Left cardiac atrium (tissue), 4 donors: ENCODE measurements around the gene DUS3L. TPM values are rescaled to one million over a fixed set of nuclear protein-coding genes. Genes with fewer than 3 reads are reported as not detected.
A peak's percentile ranks its signal among the peaks of the same experiment; 100 is the strongest.

Experiments
- ATAC-seq, 2 donors: fragments of 200-7000 bp; cut with Tn5 transposase; one replicate each; pipeline ENCODE4 v1.9.1; 2020; ENCODE audit warnings: mild to moderate bottlenecking in 2 of 2, moderate library complexity in 2 of 2
- DNase-seq: peaks from one replicate; pipeline ENCODE4 v3.0.0-alpha.2; 2020
- intact Hi-C, 2 donors: fragments of 100-400 bp; cut with DNase I; formaldehyde crosslinking; loops; one replicate each; pipeline versions ENCODE4 v1.14.1 to v1.15.1; 2022 to 2023
- total RNA-seq, 2 donors: library from RNA; stranded (reverse); fragmentation: NEBNext Ultra II Directional; extraction: Animal tissue kit (Norgen Biotek cat#: 25700); gene quantifications; one replicate each; pipeline ENCODE4 v1.2.1, GENCODE V29; 2021
- donor health status: DM: no; HTN: yes; CAD: no.
- donor health status: DM: no; HTN: yes; CAD: no; lungs with severe emphysema.
- donor health status: DM: yes; HTN: yes; CAD: no.
- donor health status: Dilated cardiomyopathy.

DUS3L gene
- total RNA-seq, 2 donors from 2014 or later, result 15.3 to 28.2 TPM

DNA sequence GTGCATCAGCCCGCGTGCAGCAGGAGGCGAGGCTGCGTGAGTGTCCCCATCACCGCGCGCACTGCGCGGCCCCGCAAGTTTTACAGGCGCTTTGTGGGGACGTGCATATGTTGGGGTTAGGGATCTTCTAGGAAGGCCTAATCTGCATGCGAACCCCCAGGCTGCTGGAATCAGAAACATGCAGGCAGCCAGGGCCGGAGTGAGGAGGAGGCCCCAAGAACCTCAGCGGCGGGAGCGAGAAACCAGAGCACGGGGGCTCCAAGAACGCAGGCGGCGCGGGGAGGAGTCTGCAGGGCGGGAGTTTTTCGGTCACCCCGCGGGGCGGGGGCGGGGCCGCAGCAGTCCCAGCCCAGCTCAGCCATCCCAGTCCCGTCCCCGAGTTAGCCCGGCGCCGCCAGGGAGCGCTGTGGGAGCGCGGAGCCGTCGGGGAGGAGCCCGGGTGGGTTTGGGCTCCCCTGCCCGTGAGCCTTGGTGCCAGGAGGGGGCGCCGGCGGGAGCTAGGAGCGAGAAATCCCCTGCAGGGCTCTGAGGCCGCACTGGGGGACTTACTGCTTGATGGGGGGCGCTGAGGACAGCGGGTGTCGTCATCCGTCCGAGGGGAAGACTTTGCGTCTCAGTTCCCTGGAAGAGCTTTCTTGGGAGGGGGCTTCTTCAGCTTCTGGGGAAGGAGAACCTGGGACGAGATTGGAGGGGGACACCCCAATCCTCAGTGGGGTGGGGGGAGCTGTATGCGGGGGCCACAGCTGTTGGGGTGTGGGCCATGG lies 13.0 kb upstream of the DUS3L start:
- ATAC-seq, result peak; percentile 88 to 90
- peak; percentile 89 for DNase-seq
- intact Hi-C loops, result loop anchor here (2.0 to 10.0 kb wide), 3 partner anchors 88 to 171 kb away; partner anchors contain the start of gene RANBP3 (in 1 of the 2)

DNA sequence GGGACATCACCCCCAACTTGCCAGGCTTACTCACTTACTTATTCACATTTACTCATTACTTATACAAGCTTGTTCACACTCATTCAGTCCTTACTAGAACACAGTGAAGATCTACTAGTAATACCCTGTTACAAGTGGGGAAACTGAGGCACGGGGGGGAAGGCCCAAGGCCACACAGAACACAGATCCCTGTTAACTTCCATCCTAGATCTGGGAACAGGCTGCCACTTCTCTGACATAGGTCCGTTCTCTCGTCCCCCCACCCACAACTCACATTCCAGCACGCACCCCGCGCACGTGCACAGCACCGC lies 12.4 kb upstream of the DUS3L start:
- DNase-seq (no peak), ATAC-seq (no peak)
- intact Hi-C loops, result loop anchor here (5.0 to 10.0 kb wide), 2 partner anchors 89 to 171 kb away; partner anchors contain the start of gene RANBP3 (in 1 of the 2)

DNA sequence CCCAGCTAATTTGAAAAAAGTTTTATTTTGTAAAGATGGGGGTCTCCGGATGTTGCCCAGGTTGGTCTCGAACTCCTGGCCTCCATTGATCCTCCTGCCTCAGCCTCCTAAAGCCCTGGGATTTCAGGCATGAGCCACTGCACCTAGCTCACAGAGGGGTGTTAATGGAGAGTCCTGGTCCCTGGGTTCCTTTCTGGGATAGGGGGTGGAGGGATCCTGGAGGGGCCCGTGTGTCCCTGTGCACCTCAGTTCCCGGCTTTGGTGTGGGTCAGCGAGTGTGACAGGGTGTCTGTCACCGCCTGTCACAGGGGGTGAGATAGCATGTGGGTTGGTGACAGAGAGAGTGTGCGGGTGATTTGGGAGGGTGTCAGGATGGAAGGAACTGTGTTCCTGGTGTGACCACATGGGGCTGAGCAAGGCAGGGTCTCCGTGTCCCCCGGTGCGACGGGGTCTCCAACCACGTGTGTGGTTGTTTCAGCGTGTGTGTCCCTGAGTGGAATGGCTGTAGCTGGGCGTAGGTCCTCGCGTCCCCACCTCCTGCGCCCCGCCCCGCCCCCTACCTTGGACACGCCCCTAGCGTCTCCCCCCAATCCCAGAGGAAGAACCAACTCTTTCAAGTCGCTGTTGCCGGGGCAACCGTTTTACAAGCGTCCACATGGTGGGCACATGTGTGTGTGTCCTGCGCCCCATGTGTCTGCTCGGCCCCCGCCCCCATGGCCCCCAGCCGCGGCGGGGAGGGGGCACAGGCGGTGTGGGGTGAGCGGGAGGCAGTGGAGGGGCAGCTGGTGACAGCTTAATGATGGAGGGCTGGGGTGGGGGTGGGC lies 11.0 kb upstream of the DUS3L start:
- intact Hi-C loops, result loop anchor here (5.0 to 10.0 kb wide), 2 partner anchors 90 to 173 kb away; partner anchors contain the start of gene RANBP3 (in 1 of the 2)
- DNase-seq (peak; percentile 64), ATAC-seq (no peak)

DNA sequence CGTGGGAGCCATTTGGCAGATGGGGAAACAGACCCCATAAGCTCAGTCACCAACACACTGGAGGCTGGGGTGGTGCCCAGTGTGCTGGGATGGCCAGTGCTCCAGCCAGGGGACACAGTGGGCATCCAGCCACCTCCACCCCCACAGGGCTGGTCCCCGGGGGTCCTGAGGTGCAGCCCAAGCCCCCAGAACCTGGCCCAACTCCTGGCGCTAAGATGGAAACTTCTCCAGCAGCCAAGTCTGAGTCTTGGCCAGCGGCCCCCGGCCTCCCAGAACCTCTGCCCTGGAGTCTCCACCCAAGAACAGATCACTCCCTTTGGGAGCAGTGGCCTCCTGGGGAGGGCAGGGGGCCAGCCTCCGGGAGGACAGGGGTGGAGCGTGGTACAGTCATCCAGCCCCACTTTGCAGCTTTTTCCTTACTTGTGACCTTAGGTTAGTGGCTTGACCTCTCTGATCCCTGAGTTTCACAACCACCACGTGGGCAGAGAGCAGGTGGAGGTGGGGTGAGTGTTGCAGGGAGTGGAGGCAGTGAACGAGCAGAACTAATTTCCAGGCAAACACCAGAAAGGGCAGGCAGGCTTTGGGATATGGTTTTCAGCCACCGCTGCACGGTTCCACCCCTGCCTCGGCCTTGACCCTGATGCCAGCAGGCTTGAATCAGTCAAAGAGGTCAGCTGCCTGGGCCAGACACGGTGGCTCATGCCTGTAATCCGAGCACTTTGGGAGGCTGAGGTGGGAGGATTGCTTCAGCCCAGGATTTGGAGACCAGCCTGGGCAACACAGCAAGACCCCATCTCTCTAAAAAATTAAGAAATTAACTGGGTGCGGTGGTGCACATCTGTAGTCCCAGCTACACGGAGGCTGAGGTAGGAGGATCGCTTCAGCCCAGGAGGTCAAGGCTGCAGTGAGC lies 9.7 kb upstream of the DUS3L start:
- DNase-seq (no peak), ATAC-seq (no peak)
- intact Hi-C loops, result loop anchor here (5.0 to 10.0 kb wide), 2 partner anchors 92 to 174 kb away; partner anchors contain the start of gene RANBP3 (in 1 of the 2)

DNA sequence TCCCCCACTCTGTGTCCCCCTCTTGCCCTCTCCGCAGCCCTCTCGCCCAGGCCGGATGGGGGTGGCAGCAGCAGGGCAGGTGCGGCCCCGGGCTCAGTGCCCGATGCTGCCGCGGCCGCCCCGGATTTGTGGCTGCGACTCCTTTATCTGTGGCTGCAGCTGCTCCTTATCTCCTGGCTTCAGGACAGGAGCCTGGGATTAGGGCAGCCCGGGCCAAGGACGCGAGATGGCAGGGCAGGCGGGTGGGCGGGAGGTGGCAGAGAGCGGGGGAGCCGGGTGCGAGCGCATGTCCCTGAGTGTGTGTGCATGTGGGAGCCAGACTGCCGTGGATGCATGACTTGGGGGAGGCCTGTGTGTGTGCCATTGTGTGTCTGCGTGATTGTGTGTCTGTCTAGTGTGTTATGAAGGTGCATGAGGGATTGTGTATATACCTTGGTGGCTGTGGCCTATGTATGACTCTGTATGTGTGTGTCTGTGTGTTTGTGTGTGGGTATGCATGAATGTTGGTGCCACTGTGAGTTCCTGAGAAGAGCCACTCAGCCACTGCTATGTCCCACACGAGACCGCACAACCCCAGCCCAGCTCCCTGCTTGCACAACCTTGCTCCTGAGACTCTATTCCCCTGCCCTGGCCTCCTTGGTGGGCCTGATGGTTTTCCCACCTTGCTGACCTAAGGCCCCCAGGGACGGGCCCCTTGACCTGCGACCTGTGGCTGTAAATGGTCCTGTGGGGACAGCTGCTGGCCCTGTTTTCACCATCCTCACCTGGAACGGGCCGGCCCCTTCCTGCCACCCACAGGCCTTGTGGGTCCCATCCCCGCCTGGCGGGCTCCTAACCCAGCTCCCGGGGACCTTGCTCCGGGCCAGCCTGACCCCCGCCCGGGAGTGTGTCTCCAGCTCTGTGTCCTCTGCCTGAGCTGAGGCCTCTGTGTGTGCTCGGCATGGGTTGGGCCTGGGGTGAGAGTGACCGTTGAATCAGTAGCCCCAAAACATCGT lies 8.6 kb upstream of the DUS3L start:
- intact Hi-C loops, result loop anchor here (5.0 to 10.0 kb wide), 2 partner anchors 93 to 175 kb away; partner anchors contain the start of gene RANBP3 (in 1 of the 2)
- ATAC-seq, result peak; percentile 55 to 58
- peak; percentile 71 for DNase-seq

DNA sequence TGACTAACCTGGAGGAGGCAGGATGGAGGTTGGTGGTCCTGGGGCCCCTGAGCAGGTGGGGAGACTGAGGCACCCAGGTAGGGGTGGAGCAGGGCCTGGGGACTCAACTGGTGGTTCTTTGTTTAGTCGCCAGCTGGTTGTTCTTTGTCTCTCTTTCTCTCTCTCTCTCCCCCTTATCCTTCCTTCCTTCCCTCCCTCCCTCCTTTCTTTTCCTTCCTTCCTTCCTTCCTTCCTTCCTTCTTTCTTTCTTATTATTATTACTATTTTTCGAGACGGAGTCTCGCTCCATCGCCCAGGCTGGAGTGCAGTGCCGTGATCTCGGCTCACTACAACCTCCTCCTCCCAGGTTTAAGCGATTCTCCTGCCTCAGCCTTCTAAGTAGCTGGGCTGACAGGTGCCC lies 7.3 kb upstream of the DUS3L start:
- no peak for DNase-seq
- intact Hi-C loops, result no loop called here

DNA sequence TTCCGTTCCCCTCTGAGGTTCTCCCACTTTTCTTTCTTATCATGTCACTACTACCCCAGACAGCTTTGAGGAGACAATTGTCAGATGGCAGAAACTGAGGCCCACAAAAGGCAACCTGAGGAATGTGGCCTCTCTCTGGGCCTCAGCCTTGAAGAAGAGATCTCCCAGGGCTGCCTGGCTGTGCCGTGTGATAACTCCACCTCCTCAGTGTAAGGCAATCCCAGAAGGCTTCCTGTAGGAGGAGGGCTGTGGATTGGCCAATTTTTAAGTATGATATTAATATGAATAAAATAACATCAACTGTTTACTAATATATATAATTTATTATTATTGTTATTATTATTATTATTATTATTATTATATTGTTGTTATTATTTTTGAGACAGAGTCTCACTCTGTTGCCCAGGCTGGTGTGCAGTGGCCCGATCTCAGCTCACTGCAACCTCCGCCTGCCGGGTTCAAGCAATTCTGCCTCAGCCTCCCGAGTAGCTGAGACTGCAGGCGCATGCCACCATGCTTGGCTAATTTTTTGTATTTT lies 4.5 kb upstream of the DUS3L start:
- intact Hi-C loops, result no loop called here
- ATAC-seq, result no peak
- no peak for DNase-seq

More for the DNA sequence above, 7.3 kb upstream of the DUS3L start:
- ATAC-seq, result no peak

DNA sequence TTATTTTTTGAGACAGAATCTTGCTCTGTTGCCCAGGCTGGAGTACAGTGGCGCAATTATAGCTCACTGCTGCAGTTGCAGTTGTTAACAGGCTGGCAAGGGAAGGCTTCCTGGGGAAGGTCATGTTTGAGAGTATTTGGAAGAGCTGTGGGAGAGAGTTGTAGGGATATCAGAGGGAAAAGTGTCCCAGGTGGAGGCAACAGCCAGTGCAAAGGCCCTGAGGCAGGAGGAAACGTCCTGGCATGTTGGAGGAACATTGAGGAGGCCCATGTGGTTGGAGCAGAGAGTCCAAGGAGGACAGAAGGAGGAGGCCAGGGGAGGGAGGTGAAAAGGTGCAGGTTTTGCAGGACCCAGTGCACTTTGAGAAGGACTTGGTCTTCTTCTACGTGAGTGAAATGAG lies 2.2 kb upstream of the DUS3L start:
- intact Hi-C loops, result no loop called here
- no peak for ATAC-seq
- no peak for DNase-seq

DNA sequence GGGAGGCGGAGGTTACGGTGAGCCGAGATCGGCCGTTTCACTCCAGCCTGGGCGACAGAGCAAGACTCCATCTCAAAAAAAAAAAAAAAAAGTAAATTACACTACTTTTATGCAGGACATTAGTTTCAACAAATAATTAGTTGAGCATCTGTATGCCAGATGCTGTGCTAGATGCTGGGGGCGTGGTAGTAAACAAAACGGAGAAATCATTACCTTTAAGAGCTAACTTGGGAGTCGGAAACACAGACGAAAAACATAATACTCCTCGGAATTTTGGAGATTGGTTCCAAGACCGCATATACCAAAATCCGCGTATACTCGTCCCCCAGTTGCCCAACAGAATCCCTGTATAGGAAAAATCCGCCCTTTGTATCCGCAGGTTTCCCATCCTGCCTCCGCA lies 1.3 kb upstream of the DUS3L start:
- ATAC-seq (no peak), DNase-seq (no peak)
- intact Hi-C loops, result no loop called here

DNA sequence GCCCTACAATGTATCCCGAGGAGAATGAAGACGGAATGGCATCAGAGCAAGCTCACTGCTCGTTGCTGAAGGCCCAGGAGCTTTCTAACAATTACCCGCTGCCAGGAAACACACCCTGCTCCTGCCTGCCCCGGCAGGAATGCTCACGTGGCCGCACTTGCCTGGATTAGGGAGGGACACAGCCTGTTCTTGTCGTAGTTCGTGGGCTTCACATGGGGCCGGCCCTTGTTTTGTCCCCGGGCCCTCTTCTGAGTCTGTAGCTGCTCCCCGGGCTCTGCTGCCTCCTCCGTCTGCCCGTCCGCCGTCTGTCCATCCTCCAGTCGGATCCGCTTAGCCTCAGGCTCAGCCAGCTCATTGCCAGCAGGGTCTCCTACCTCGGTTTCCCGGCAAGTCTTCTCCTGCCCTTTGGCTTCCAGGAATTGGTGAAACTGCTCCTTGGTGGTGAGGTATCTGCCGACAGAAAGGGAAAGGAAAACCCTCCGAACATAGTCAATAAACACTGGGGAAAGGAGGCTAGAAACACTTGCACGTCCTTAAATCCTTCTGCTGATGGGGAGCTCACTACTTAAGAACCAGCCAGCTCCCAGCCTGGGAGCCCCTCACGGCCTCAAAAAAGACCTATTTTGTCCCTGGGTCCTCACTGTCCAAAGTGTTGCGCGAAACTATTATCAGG lies 941 bp downstream of the DUS3L start:
- intact Hi-C loops, result no loop called here
- ATAC-seq (no peak), DNase-seq (no peak)

DNA sequence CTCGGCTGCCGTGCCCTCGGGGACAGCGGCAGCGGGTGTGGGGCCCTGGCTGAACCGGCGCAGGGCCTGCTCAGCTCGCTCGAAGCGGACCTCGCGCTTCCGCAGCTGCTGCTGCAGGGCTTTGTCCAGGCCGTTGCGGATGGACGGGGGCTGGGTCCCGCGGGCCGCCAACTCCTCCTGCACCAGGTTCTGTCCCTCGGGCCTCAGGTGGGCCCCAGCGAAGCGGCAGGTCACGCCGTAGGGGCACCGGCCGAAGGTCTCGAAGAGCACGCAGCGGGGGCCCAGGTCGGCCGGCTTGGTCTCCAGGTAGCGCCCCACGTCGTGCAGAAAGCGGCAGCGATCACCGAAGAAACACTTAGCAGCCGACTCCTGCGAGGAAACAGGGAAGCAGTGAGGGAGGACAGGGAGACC lies 1.6 kb downstream of the DUS3L start:
- ATAC-seq (no peak), DNase-seq (no peak)
- intact Hi-C loops, result no loop called here

DNA sequence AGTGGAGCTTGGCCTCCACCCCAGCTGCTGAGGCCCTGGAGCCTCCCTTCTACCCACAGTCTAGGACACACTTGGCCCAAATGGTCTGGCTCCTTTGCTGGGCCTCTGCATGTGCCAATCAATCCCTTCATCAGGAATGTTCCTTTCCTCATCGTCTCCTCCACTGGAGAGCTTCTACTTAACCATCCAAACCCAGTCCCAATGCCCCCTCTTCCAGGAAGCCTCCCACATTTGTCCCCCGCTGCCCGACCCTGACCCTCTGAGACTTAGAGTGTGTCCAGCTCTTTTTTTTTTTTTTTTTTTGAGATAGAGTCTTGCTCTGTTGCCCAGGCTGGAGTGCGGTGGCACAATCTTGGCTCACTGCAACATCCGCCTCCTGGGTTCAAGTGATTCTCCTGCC lies 2.5 kb downstream of the DUS3L start:
- ATAC-seq, result no peak
- no peak for DNase-seq
- intact Hi-C loops, result no loop called here

DNA sequence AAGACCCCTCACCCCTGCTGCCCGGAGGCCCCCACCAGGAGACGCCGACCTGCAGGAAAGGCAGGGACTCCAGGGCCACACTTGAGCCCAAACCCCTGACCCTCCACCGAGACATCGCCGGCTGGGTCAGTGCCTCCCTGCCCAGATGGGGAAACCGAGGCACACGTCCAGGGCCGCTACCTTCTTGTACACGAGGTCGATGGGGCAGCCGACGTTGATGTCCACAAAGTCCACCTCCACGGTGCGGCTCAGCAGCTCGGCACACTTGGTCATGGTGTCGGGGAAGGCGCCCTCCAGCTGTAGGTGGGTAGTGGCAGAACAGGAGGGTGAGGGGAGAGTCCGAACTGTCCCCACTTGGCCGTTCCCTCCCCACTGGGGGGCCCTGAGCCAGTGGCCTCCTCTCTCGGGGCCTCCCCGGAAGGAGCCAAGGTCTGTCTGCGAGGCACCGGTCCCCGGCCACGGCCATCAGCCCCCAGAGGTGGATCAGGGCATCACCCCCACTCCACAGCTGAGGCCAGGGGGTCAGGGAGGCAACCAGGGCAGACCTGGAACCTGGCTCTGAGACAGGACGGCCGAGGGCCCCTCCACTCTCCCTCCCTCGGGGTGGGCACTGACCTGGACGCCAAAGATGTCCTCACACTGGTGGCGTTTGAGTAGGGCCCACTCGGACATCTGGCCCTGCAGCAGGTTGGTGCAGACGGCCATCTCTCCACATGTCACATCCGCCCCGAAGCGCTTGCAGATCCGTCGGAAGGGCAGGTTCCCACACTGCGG lies 3.4 kb downstream of the DUS3L start:
- DNase-seq (no peak), ATAC-seq (no peak)
- intact Hi-C loops, result no loop called here

DNA sequence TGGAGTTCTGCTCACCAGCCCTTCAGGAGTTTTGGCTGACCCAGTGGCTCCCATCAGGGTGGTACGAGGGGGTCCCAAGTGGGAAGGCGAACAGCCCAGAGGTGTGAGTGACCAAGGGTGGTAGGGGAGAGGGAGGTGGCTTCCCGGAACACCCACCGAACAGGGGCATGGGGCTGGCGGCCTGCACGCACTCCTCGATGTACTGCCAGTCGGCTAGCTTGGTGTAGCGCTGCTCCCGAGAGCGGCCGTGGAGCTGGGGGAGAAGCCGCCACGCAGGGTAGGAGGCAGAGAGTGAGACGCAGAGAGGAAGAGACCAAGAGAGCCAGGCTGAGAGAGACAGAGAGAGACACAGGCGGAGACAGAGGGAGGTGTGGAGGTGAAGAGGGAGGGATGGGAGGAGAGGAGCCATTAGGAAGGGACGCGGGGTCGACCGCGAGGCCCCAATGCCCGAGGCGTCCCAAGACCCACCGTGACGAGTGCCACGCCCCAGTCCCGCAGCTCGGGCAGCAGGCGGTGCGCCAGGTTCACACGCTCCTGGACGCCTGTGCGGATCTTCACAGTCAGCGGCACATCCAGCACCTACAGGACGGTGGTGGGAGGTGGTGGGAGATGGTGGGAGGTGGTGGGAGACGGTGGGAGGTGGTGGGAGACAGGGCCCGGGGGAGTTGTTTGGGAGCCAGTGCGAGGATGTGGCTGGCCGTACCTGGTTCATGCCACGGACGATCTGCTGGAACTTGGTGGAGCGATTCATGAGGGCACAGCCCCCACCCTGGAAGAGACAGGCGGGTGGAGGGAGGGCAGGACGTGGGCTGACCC lies 4.2 kb downstream of the DUS3L start:
- DNase-seq (no peak), ATAC-seq (no peak)
- intact Hi-C loops, result no loop called here

DNA sequence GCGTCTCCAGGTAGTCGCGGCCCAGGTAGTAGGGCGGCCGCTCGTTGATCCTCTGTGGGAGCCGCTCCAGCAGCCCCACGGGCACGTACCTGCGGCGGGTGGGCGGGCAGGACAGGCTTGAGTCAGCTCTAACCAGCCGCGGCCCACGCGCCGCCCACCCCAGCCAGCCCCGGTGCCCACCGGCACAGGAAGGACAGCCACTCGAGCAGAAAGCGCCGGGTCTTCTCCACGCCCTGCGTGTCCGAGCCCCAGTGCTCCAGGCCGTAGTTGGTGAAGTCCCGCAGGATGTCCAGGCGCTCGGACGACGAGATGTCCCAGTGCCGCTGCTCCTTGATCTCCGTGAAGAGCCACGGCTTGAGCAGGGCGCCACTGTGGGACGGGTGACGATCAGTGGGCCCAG lies 5.5 kb downstream of the DUS3L start:
- ATAC-seq (no peak), DNase-seq (no peak)
- intact Hi-C loops, result no loop called here
